Fibroblast of skin of left biceps (primary cell): ENCODE measurements around the gene KIF2C.
"Not testable (repeated sequence)": the region's sequence is repeated elsewhere in the genome, so short reads cannot be mapped to it uniquely, and the experiment has no call there.

Source experiments
- DNase-seq, 2 experiments: peaks; one replicate each; pipeline ENCODE4 v3.0.0-alpha.2; 2013; ENCODE audit warnings: low read depth in 2 of 2

The KIF2C gene

GRCh38 chr1:44739307-44740178 is at the start of gene KIF2C:
Gene KIF2C, plus strand, starts transcription at chr1:44739837. Its CDS starts 96 bp downstream, at chr1:44739933.
- peak; percentile 92 for DNase-seq

DNA sequence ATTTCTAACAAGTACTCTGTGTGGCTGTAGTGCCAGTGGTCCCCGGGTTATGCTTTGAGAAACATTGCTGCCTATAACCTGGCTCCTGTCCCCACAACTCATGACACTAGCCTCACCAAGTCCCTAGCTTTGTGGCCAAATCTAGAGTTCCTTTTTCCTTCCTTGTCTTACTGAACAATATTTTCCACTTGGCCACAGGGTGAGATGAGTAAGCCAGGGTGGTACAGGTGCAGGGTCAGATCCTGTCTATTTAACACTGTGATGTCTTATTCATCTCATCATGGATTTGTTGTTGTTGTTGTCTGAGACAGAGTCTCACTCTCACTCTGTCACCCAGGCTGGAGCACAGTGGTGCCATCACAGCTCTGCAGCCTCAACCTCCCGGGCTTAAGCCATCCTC is 46.5 kb upstream of the KIF2C start:
- DNase-seq = no peak

DNA sequence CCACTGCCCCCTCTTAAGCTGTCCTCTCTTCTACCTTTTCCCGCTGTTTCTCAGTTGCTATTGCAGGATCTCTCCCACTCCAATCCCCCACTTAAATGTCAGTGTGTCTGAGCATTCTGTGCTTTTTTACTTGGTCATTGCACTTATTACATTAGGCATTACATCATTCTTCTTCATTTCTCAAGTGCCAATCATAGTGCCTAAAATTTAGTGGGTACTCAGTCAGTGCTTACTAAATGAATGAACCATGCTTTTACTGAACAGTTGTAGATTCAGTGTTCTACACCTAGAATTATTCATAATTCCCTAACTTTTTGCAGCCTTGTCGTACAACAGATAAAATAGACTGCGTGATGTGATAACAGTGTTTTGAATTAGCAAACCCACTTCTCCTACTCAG is 45.7 kb upstream of the KIF2C start:
- no peak for DNase-seq

DNA sequence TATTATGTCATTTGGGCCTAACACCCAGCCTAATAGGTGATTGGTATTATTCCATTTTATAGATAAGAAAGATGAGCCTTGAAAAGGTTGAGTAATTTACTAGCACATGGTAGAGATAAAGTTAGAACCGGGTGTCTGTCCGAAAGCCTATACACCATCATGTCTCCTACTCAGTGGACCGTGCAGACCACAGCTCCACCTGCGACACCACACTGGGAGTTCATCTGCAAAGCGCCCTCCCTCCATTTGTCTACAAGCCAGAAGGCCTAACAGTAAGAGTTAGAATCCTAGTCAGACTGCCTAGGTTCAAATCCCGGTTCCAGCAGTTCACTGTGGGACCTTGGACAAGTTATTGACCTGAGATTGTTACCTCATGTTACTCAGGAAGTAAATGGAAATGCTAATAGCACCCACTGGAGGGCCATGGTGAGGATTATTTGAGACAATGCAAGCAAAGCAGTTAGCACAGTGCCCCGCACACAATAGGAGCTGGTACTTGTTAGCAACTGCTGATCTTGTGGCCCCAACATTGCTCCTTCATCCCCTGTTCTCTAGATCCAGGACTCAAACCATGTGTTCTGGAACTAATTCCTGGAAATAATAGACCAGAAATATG is 44.7 kb upstream of the KIF2C start:
- DNase-seq = no peak

GRCh38 chr1:44695671-44696070 is 44.0 kb upstream of the KIF2C start:
- DNase-seq = no peak

- no peak for DNase-seq
These were observed 43.5 kb upstream of the KIF2C start for GRCh38 chr1:44696101-44696500.

DNA sequence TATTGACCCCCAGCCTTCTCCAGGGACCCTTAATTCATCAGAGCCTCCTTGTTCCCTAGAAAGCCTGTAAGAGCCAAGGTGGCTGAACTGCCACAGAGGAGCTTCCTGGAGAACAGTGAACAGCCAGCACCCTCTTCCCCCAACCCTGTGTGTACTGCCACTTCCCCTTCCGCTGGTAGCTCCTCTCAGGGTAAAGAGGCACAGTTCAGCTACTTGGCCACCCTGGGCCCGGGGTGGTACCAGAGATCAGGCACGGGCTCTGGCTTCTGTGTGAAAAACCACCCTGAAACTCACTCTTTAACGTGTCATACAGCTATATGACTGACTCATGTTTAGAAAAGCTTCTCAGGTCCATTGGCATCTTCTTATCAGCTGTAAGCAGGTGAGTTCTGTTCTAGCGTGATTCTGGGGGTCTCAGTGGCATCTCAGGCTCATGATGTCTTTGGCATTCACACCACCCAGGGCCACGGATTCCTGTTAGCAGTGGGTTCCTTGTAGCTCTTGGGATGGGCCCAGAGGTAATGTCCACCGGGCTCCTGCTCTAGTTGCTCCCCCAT is 42.8 kb upstream of the KIF2C start:
- DNase-seq = no peak

DNA sequence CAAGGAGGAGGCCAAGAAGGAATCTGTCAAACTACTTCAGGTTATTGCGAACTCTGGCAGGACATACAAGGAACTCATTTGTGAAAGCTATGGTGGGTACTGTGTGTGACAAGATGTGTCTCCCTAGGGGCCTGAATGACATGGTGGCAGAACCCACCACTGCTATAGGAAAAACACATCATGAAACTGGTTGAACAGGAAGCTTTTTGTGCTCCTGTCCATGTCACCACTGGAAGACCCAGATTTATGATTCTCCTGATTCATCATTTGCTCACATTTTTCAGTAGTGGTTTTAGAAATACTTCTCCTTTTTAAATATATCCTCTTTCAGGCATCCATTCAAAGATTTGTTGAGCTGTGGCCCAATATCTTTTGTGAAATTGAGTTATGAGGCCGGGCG is 41.5 kb upstream of the KIF2C start:
- no peak for DNase-seq

DNA sequence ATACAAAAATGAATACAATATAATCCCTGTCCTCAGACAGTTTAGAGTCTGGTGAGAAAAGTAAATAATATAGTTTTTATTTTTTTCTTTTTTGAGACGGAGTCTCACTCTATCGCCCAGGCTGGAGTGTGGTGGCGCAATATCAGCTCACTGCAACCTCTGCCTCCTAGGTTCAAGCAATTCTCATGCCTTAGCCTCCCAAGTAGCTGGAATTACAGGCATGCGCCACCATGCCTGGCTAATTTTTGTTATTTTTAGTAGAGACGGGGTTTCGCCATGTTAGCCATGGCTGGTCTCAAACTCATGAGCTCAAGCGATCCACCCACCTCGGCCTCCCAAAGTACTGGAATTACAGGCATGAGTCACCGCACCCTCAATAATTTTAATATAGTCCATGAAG is 40.3 kb upstream of the KIF2C start:
- not testable (repeated sequence) for DNase-seq

DNA sequence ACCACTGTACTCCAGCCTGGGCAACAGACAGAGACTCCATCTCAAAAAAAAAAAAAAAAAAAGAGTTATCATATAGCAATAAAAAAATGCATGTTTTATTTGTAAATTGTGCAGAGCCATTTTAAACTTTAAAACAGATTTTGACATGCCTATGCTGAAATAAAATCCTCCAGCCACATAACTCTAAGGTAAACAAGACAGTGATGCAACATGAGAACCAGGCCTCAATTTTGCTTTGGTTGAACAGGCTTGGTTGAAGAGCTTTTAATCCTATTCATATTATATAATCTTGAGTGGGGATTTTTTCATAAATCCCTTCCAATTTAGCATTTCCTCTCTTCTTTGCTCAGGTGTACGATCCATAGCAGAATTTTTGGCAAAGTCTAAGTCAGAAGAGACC is 39.1 kb upstream of the KIF2C start:
- no peak for DNase-seq

DNA sequence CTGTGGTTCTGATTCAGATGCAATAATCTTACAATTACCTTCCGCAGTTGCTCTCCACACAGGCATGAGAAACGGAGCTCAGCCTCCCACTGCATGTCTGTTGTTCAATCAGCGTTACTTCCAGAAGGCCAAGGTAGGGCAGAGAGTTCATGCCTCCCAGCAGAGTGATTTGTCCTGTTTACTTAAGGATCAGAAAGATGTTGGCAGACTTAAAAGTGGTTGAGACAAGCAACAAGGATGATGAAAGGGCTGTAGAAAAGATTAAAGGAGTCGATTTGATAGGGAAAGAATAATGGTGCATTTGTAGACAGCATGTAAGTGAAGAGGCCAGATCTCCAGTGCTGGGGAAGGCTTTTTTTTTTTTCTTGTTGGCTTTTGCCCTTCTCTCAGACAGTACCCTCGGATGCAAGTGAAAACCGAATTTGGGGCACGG is 38.5 kb upstream of the KIF2C start:
- DNase-seq = no peak

- DNase-seq = no peak
These were observed 34.2 kb upstream of the KIF2C start for GRCh38 chr1:44705470-44705869.

DNA sequence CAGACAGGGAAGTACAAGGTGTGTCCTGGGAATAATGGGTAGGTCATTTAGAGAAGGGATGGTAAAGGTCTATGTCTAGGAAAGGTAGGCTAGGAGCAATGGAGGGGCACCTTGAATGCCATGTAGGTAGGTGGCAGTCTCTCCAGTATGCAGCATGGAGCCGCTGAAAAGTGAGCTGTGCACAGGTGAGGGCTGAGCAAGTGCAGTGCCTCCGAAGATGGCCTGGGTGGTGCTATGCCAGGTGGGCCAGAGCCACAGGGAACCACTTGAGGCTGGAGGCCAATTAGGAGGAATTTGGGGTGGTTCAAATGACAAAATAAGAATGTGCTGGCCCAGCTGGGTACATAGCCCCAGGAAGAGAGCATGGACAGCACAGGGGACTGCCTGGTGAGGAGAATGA is 33.7 kb upstream of the KIF2C start:
- no peak for DNase-seq

DNA sequence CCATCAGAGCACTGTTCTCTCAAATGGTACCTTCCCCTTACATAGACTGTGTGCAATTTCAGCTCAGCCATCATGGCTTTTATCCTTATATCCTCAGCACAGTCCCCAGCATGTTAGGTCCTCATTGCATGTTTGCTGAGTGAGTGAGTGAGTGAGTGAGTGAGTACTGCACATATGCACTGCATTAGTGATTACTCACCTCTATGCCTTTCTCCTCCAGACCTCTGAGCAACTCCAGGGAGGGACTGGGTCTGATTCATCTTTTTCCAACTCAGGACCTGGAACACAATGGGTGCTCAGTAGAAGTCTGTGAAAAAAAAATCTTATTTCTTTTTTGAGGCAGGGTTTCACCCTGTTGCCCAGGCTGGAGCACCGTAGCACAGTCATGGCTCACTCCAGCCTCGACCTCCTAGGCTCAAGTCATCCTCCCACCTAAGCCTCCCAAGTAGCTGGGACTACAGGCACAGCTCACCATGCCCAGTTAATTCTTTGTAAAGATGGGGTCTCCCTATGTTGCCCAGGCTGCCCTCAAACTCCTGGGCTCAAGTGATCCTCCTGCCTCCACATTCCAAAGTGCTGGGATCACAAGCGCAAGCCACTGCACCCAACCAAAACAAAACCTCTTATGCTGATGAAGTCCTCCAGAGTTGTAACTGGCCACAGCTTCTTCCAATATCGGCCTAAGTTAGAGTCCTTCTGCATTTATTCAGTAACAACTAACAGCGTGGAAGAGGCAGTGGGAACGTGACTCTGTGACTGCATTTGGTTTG is 32.3 kb upstream of the KIF2C start:
- DNase-seq = peak; percentile 74

DNA sequence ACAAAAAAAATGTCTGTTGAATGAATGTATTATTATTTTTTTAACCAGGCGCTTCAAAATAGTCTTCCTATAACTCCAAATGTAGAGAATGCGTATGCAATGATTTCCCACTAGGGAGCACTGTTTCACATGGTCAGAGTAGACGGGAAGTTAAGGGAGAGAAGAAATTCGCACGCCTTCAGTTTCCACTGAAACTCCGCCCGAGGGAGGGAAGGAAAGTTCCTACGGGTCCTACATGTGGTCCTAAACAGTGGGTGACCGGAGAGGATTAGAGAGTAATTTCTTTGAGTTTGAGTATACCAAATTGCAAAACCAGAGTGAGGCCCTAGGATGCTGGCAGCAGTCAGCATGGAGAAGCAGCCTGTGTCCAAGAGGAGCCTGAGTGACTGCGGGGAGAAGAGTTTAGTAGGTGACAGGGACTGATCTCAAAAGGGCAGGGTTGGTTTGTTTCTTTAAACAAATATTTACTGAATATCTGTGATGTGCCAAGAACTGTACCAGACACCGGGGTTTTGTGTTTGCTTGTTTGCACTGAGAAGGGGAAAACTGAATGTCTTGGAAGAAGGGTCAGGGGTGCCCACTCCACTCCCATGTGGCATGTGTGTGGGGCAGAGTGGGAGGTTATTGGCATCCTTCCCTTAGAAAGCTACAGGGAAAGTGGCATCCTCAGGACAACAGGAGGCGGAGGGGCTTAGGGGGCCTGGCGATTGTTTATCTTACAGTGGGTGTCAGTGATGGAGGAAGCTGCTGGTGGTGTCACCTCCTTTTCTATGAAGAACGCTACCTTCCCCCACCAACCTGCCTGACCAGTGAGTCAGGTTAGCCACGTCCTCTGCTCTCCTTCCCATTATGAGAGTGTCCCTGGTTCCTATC is 31.4 kb upstream of the KIF2C start:
- DNase-seq = no peak

DNA sequence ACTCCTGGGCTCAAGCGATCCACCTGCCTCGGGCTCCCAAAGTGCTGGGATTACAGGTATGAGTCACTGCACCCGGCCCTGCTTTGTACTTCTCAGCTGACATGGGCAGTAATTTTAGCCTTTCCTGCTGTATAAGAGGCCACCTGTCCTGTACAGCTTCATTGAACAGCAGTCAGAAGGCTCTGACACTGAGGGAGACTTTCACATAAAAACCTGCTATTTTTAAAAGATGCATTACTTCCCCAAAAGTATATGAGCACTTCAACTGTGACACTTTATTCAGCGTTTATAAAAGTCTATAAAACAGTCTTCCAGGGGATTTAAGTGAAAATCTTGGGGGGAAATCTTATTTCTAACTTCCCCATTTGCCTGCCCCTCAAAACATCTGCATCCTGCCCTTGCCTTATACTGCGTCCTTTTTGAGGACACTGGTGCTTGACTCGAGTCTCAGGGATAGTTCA is 26.3 kb upstream of the KIF2C start:
- DNase-seq = no peak

- no peak for DNase-seq
These were observed 25.1 kb upstream of the KIF2C start for GRCh38 chr1:44714532-44714931.

DNA sequence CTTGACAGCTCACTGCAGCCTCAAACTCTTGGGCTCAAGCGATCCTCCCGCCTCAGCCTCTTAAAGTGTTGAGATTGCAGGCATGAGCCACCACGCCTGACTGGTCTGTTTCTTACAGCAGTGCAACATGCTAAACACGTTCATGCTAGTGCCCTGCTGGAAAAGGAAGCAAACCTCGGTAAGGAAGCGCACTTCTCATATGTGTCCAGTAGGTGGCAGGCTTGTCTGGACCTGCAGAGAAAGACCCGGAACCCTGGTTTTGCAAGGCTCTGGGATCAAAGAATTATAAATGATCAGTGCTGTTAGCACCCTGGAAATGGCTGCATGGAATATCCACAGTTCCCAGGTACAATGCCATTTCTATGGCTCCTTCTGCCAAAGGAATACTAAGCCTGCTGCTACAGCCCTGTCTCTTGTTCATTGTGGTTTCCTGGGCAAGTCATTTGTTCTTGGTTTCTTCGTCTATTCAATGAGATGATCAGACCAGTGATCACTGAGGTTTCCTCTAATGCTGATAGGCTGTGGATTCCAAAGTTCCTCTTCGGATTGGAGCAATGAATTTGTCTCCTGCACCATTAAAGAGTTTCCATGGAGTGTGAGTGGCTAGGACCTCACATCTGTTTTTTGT is 24.6 kb upstream of the KIF2C start:
- DNase-seq = peak in 1 of 2 experiments; percentile 42

- DNase-seq = no peak
These were observed 22.5 kb upstream of the KIF2C start for GRCh38 chr1:44717156-44717555.

- no peak for DNase-seq
These were observed 22.0 kb upstream of the KIF2C start for GRCh38 chr1:44717653-44718052.

- DNase-seq = no peak
These were observed 21.5 kb upstream of the KIF2C start for GRCh38 chr1:44718091-44718490.
